Endothelial cell of umbilical vein (primary cell): ENCODE results near the gene INPP1. TPM values are rescaled to one million over a fixed set of nuclear protein-coding genes. Genes with fewer than 3 reads are reported as not detected.

ENCODE experiments used
- BruUV-seq: library from RNA; stranded (reverse); fragments of 400-500 nt; replicated peaks from 2 replicates; lab custom pipeline; 2021; lab: Mats Ljungman, UMichigan
- CTCF ChIA-PET: fragments of 300-600, 350-600 bp; sonication (Branson Sonifier 250); formaldehyde crosslinking; loops from one replicate; lab custom pipeline; 2021; ENCODE audit warnings: antibody characterized with exemption, inconsistent platforms; lab: Charles Lee
- POLR2A ChIA-PET: fragments of 300-600, 350-600 bp; sonication (Branson Sonifier 250); formaldehyde crosslinking; loops from one replicate; lab custom pipeline; 2021; ENCODE audit warnings: antibody characterized with exemption, inconsistent platforms; lab: Charles Lee
- DNase-seq: peaks from one replicate; pipeline ENCODE4 v3.0.0-alpha.2; 2011; ENCODE audit warnings: low read depth, low spot score
- FAIRE-seq: peaks from 2 replicates; lab custom pipeline; 2011; peaks lifted over from hg19 to GRCh38; lab: Jason Lieb, UNC
- H2AFZ ChIP-seq: 2 replicates; pipeline ENCODE4 v1.6.0; 2012; ENCODE audit warnings: low read depth, low read length, control low read depth, inconsistent platforms
- H3K27ac ChIP-seq: 2 replicates; pipeline ENCODE4 v1.5.1; 2011; ENCODE audit warnings: low read depth, mild to moderate bottlenecking, control low read depth, low read length, moderate library complexity; ENCODE audit not compliant: insufficient read depth
- H3K27me3 ChIP-seq, 2 experiments: 2 replicates each; pipeline versions ENCODE4 v1.6.0 to v1.6.1; 2011; ENCODE audit warnings: low read length in 2 of 2, mixed read lengths in 1 of 2; ENCODE audit not compliant: control insufficient read depth in 2 of 2, insufficient read depth in 2 of 2
- H3K36me3 ChIP-seq, 2 experiments: 2 replicates in 1 of 2; 3 replicates in 1 of 2; pipeline ENCODE4 v1.5.1; 2011; ENCODE audit warnings: low read length in 2 of 2, mild to moderate bottlenecking in 1 of 2, moderate library complexity in 1 of 2; ENCODE audit not compliant: control insufficient read depth in 2 of 2, insufficient read depth in 2 of 2; ENCODE audit errors: extremely low read depth in 1 of 2
- H3K4me1 ChIP-seq: 3 replicates; pipeline ENCODE4 v1.5.1; 2011; ENCODE audit warnings: mild to moderate bottlenecking, low read length; ENCODE audit not compliant: control insufficient read depth, insufficient read depth; ENCODE audit errors: extremely low read depth
- H3K4me2 ChIP-seq: 2 replicates; pipeline ENCODE4 v1.6.1; 2011; ENCODE audit warnings: low read length, control low read depth, mixed read lengths; ENCODE audit not compliant: insufficient read depth
- H3K4me3 ChIP-seq, 3 experiments: fragments of 200-600 bp in 1 of 3; sonication (generic), shearing (Covaris generic) in 1 of 3; replicated peaks in 1 of 3; 2 replicates each; pipeline ENCODE4 v1.5.1; 2011 to 2016; ENCODE audit warnings: control low read depth in 3 of 3, low read length in 3 of 3, mild to moderate bottlenecking in 2 of 3, inconsistent platforms in 1 of 3, low read depth in 1 of 3, moderate library complexity in 1 of 3; ENCODE audit not compliant: insufficient read depth in 1 of 3
- H3K79me2 ChIP-seq: 2 replicates; pipeline ENCODE4 v1.6.0; 2012; ENCODE audit warnings: low read length, inconsistent platforms; ENCODE audit not compliant: control insufficient read depth, insufficient read depth
- H3K9ac ChIP-seq: replicated peaks from 2 replicates; pipeline ENCODE3; 2011; ENCODE audit warnings: low read length, control low read depth; ENCODE audit not compliant: insufficient read depth; ENCODE audit errors: extremely low read depth
- H3K9me1 ChIP-seq: replicated peaks from 3 replicates; pipeline ENCODE4 v1.6.0; 2011; ENCODE audit warnings: mild to moderate bottlenecking, low read length; ENCODE audit not compliant: control insufficient read depth, insufficient read depth; ENCODE audit errors: extremely low read depth
- H3K9me3 ChIP-seq: replicated peaks from 2 replicates; pipeline ENCODE4 v1.5.1; 2012; ENCODE audit warnings: low read length, inconsistent platforms; ENCODE audit not compliant: control insufficient read depth, insufficient read depth
- H4K20me1 ChIP-seq: replicated peaks from 2 replicates; pipeline ENCODE3; 2011; ENCODE audit warnings: mild to moderate bottlenecking, low read length; ENCODE audit not compliant: control insufficient read depth, insufficient read depth; ENCODE audit errors: extremely low read depth
- CTCF ChIP-seq, 2 donors: IDR thresholded peaks; 1 replicate in 1 of 2; 2 replicates in 1 of 2; pipeline ENCODE4 v1.5.1; 2011; ENCODE audit warnings: low read length in 2 of 2, mild to moderate bottlenecking in 2 of 2, moderate library complexity in 2 of 2, control low read depth in 1 of 2, inconsistent platforms in 1 of 2, low read depth in 1 of 2; ENCODE audit not compliant: insufficient read depth in 1 of 2; ENCODE audit errors: extremely low read depth in 1 of 2
- EZH2 ChIP-seq: IDR thresholded peaks from 2 replicates; pipeline ENCODE4 v1.6.1; 2012; ENCODE audit warnings: borderline replicate concordance, low read depth, mild to moderate bottlenecking, moderate library complexity, low read length, inconsistent platforms; ENCODE audit not compliant: severe bottlenecking
- FOS ChIP-seq: IDR thresholded peaks from 2 replicates; pipeline ENCODE4 v1.6.1; 2011; ENCODE audit warnings: mild to moderate bottlenecking, low read length, moderate library complexity, borderline replicate concordance; ENCODE audit not compliant: insufficient read depth
- GATA2 ChIP-seq: IDR thresholded peaks from 2 replicates; pipeline ENCODE4 v1.7.0; 2011; ENCODE audit warnings: low read depth, mild to moderate bottlenecking, moderate library complexity, mixed read lengths, low read length; ENCODE audit not compliant: insufficient read length, insufficient read depth
- JUN ChIP-seq: IDR thresholded peaks from 2 replicates; pipeline ENCODE4 v1.6.1; 2011; ENCODE audit warnings: borderline replicate concordance, low read depth; ENCODE audit not compliant: insufficient read length, insufficient read depth
- MAX ChIP-seq: IDR thresholded peaks from 2 replicates; pipeline ENCODE4 v1.6.1; 2011; ENCODE audit not compliant: insufficient read depth, insufficient read length
- MYC ChIP-seq: IDR thresholded peaks from one replicate; pipeline ENCODE4 v1.6.1; 2011; ENCODE audit warnings: mild to moderate bottlenecking, low read depth, low read length
- POLR2A ChIP-seq: IDR thresholded peaks from 2 replicates; pipeline ENCODE4 v1.6.1; 2012; ENCODE audit warnings: low read depth, mild to moderate bottlenecking, control low read depth, low read length
- POLR2AphosphoS5 ChIP-seq: IDR thresholded peaks from 2 replicates; pipeline ENCODE4 v1.6.1; 2012; ENCODE audit warnings: low read depth, mild to moderate bottlenecking, control low read depth, low read length, moderate library complexity; ENCODE audit not compliant: insufficient read depth
- dilution Hi-C: fragments of 300-500 bp; cut with MboI; formaldehyde crosslinking; loops from one replicate; pipeline ENCODE4 v1.15.0; 2019; ENCODE audit warnings: low sequenced_read_pairs; ENCODE audit not compliant: extremely low pct_ligation_motif_present
- intact Hi-C: fragments of 100-400 bp; cut with micrococcal nuclease; formaldehyde crosslinking; loops from one replicate; pipeline ENCODE4 v1.10.0; 2022
- polyA plus RNA-seq, 4 experiments: library from polyadenylated mRNA; depleted of rRNA in 3 of 4; stranded (reverse) in 3 of 4; unstranded in 1 of 4; fragments of >200 nt; gene quantifications; 2 replicates each; pipeline versions ENCODE4 v1.2.1 to v1.2.3, GENCODE V29; 2011 to 2012; ENCODE audit warnings: missing spikeins in 1 of 4
- total RNA-seq: library from RNA; stranded (reverse); gene quantifications from 2 replicates; pipeline ENCODE4 v1.2.3, GENCODE V29; 2021

Gene INPP1
- total and polyA plus RNA-seq, 2 donors (not counting 3 experiments of a cell fraction or from before 2014, with no cell fraction given): 10.6 to 36.8 TPM

GRCh38 chr2:190304404-190304803 is 39.0 kb upstream of the INPP1 start:
- Histone ChIP-seq H3K4me3 (no peak overlapping the region), H3K4me2 (no peak overlapping the region), H3K9me3 (no peaks in the 10 kb centered on the region), H3K27ac (no peak overlapping the region), H3K27me3 (no peaks in the 10 kb centered on the region), H3K4me1 (no peaks in the 10 kb centered on the region), H3K9me1 (no peaks in the 10 kb centered on the region), H2AFZ (no peak overlapping the region), H4K20me1 (no peaks in the 10 kb centered on the region), H3K9ac (no peak overlapping the region), H3K36me3 (peaks cover 0 to 2% of the 10 kb centered on the region in 2 experiments), H3K79me2 (no peaks in the 10 kb centered on the region)
- ChIA-PET POLR2A (no interaction called here), CTCF (no interaction called here)
- dilution Hi-C loops (no loop called here), intact Hi-C loops (no loop called here)
- no peak for TF ChIP-seq JUN
- no peak for TF ChIP-seq EZH2
- TF ChIP-seq MYC: no peak
- no peak for TF ChIP-seq FOS
- TF ChIP-seq POLR2A: no peak
- no peak for TF ChIP-seq CTCF (IDR thresholded peaks at IDR 0.05; ENCODE audit: extremely low read depth in 1 of 2, insufficient read depth in 1 of 2, low read depth in 1 of 2, low read length in 2 of 2)
- no peak for TF ChIP-seq POLR2AphosphoS5
- TF ChIP-seq MAX: no peak
- no peak for TF ChIP-seq GATA2
- FAIRE-seq (no peak), DNase-seq (no peak)
- no TSS peak for BruUV-seq
